PC-9 (cell line): ENCODE measurements around the gene C1orf105.

Experiments
- CTCF ChIP-seq: fragments of 200-600 bp; sonication (generic); conservative IDR thresholded peaks from 2 replicates; pipeline ENCODE4 v1.6.1; 2017; ENCODE audit warnings: mixed run types, antibody characterized with exemption, mild to moderate bottlenecking, moderate library complexity
- EZH2 ChIP-seq: fragments of 200-600 bp; sonication (generic); IDR thresholded peaks from 2 replicates; pipeline ENCODE4 v1.8.0; 2017; ENCODE audit warnings: antibody characterized with exemption, low read depth

- TF ChIP-seq EZH2 (no peak), CTCF (no peak)
Measured at GRCh38 chr1:172391976-172392375, 28.5 kb upstream of the C1orf105 start.
